KMS-11 (cell line): ENCODE results near the gene ROR1.

Experiments used
- H2AFZ ChIP-seq: fragments of 200-600 bp; sonication (generic); 2 replicates; pipeline ENCODE4 v1.6.1; 2016; ENCODE audit warnings: antibody characterized with exemption, mixed run types, low read depth
- H3K27ac ChIP-seq: fragments of 200-600 bp; sonication (generic); 2 replicates; pipeline ENCODE4 v1.6.1; 2016; ENCODE audit warnings: mild to moderate bottlenecking, mixed run types
- H3K27me3 ChIP-seq: fragments of 200-600 bp; sonication (generic); 2 replicates; pipeline ENCODE4 v1.6.1; 2017; ENCODE audit warnings: mild to moderate bottlenecking, low read depth, mixed run types, moderate library complexity; ENCODE audit not compliant: insufficient read depth
- H3K36me3 ChIP-seq: fragments of 200-600 bp; sonication (generic); 2 replicates; pipeline ENCODE4 v1.6.1; 2017; ENCODE audit warnings: mild to moderate bottlenecking, mixed run types; ENCODE audit not compliant: insufficient read depth
- H3K4me1 ChIP-seq: fragments of 200-600 bp; sonication (generic); 2 replicates; pipeline ENCODE4 v1.6.1; 2016; ENCODE audit warnings: mild to moderate bottlenecking, low read depth, mixed run types; ENCODE audit not compliant: poor library complexity, severe bottlenecking
- H3K4me2 ChIP-seq: fragments of 200-600 bp; sonication (generic); 2 replicates; pipeline ENCODE4 v1.7.0; 2016; ENCODE audit warnings: mild to moderate bottlenecking, mixed run types
- H3K4me3 ChIP-seq: fragments of 200-600 bp; sonication (generic); IDR thresholded peaks from 2 replicates; pipeline ENCODE4 v1.6.1; 2017; ENCODE audit warnings: low read depth, low read length, mixed read lengths; ENCODE audit not compliant: insufficient read depth
- H3K79me2 ChIP-seq: fragments of 200-600 bp; sonication (generic); 2 replicates; pipeline ENCODE4 v1.6.1; 2016; ENCODE audit warnings: low read depth, mixed run types; ENCODE audit not compliant: insufficient read depth
- H3K9ac ChIP-seq: fragments of 200-600 bp; sonication (generic); 2 replicates; pipeline ENCODE4 v1.6.1; 2016; ENCODE audit warnings: mild to moderate bottlenecking, mixed run types
- H4K20me1 ChIP-seq: fragments of 200-600 bp; sonication (generic); 2 replicates; pipeline ENCODE4 v1.6.1; 2016; ENCODE audit warnings: mild to moderate bottlenecking, mixed run types; ENCODE audit not compliant: insufficient read depth
- TF ChIP-seq, protein P1 (sequence below): fragments of 200-600 bp; sonication (generic); conservative IDR thresholded peaks from 2 replicates; pipeline ENCODE4 v1.6.1; 2017; ENCODE audit warnings: low read depth, mild to moderate bottlenecking, antibody characterized with exemption, low read length, moderate library complexity, mixed read lengths

Gene ROR1

GRCh38 chr1:63913533-63913932, 139.7 kb downstream of the ROR1 start:
- peaks cover 11% of the 10 kb centered on the region for H3K4me1 ChIP-seq
- H3K36me3 ChIP-seq: no peaks in the 10 kb centered on the region
- H3K79me2 ChIP-seq: no peaks in the 10 kb centered on the region
- H2AFZ ChIP-seq: no peak overlapping the region
- no peaks in the 10 kb centered on the region for H3K27me3 ChIP-seq
- no peaks in the 10 kb centered on the region for H4K20me1 ChIP-seq
- no peak overlapping the region for H3K4me2 ChIP-seq
- H3K9ac ChIP-seq: no peak overlapping the region
- no peak overlapping the region for H3K4me3 ChIP-seq
- TF ChIP-seq, protein P1, sequence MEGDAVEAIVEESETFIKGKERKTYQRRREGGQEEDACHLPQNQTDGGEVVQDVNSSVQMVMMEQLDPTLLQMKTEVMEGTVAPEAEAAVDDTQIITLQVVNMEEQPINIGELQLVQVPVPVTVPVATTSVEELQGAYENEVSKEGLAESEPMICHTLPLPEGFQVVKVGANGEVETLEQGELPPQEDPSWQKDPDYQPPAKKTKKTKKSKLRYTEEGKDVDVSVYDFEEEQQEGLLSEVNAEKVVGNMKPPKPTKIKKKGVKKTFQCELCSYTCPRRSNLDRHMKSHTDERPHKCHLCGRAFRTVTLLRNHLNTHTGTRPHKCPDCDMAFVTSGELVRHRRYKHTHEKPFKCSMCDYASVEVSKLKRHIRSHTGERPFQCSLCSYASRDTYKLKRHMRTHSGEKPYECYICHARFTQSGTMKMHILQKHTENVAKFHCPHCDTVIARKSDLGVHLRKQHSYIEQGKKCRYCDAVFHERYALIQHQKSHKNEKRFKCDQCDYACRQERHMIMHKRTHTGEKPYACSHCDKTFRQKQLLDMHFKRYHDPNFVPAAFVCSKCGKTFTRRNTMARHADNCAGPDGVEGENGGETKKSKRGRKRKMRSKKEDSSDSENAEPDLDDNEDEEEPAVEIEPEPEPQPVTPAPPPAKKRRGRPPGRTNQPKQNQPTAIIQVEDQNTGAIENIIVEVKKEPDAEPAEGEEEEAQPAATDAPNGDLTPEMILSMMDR: no peak
- no peak overlapping the region for H3K27ac ChIP-seq

DNA sequence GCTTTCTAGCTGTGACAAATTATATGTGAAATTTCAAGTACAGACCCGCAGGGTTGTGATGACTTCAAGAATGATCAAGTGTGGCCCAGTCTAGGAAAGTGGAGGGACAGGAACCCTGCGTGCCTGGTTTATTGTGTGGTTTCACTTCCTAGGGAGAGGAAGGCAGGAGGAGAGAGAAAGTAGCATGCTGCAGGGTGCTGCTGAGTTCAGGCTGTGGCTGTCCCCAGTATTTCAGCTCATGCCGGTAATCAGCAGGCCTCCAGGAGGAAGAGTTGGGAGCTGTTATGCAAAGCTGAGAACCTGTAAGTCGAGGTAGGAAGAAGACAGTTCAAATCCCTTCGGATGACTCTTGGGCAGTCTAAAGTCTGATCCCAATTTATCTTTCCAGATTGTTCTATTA, 140.4 kb downstream of the ROR1 start:
- Histone ChIP-seq H2AFZ (no peak overlapping the region), H3K4me1 (peaks cover 11% of the 10 kb centered on the region), H3K27me3 (no peaks in the 10 kb centered on the region), H3K4me2 (no peak overlapping the region), H3K27ac (no peak overlapping the region), H4K20me1 (no peaks in the 10 kb centered on the region), H3K4me3 (no peak overlapping the region), H3K79me2 (no peaks in the 10 kb centered on the region), H3K36me3 (no peaks in the 10 kb centered on the region), H3K9ac (no peak overlapping the region)
- TF ChIP-seq, protein P1: no peak

DNA sequence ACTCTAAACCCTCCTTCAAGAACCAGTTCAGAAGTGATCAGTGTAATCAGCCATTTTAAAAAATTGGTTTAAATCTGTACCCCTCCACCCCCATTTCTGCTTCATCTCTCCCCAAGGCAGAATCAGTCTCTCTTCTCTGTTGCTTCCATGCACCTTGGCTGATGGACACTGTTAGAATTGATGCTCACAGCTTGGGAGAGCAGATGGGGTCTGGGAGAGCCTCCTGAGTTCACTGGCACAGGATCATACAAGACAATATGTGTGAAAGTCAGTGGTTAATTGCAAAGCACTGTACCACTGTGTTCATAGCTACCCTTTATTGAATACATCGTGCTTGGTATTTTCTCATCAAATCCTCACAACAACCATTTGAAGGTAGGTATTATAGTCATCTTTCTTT, 140.9 kb downstream of the ROR1 start:
- no peaks in the 10 kb centered on the region for H4K20me1 ChIP-seq
- TF ChIP-seq, protein P1: no peak
- no peaks in the 10 kb centered on the region for H3K36me3 ChIP-seq
- no peak overlapping the region for H3K27ac ChIP-seq
- H3K4me1 ChIP-seq: peaks cover 11% of the 10 kb centered on the region
- no peaks in the 10 kb centered on the region for H3K27me3 ChIP-seq
- no peak overlapping the region for H3K4me2 ChIP-seq
- H3K4me3 ChIP-seq: no peak overlapping the region
- H3K9ac ChIP-seq: no peak overlapping the region
- H2AFZ ChIP-seq: no peak overlapping the region
- no peaks in the 10 kb centered on the region for H3K79me2 ChIP-seq

DNA sequence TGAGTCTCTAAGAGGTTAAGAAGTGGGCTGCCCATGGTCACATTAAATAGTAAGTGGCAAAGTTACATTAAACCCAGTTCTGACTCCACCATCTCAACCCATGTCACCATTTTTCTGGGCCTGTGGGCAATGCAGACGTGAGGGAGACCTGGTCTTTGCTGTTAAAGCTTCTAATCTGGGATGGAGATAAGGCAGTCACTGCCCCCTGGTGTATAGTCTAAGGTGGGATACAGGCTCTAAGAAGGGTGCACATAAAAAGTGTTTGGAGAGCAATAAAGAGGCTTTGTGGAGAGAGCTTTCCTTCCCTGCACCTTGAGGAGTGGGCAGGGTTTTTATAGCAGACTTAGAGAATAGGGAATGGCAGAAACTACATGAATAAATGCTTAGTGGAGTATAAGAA, 141.3 kb downstream of the ROR1 start:
- Histone ChIP-seq H3K9ac (no peak overlapping the region), H3K79me2 (no peaks in the 10 kb centered on the region), H3K36me3 (no peaks in the 10 kb centered on the region), H3K27me3 (no peaks in the 10 kb centered on the region), H2AFZ (no peak overlapping the region), H4K20me1 (no peaks in the 10 kb centered on the region), H3K27ac (no peak overlapping the region), H3K4me1 (peaks cover 11% of the 10 kb centered on the region), H3K4me3 (no peak overlapping the region), H3K4me2 (no peak overlapping the region)
- TF ChIP-seq, protein P1: no peak
